NCI-H345 (cell line): Measurements from ENCODE around the gene KCNK1.
"Not testable (repeated sequence)": the region's sequence is repeated elsewhere in the genome, so short reads cannot be mapped to it uniquely, and the experiment has no call there.

Experiments used
- DNase-seq: peaks from one replicate; lab custom pipeline; 2025; lab: John Stamatoyannopoulos, UW

Gene KCNK1

GRCh38 chr1:233607252-233608119 is 6.4 kb upstream of the KCNK1 start:
- no peak for DNase-seq

GRCh38 chr1:233608988-233609387 is 4.9 kb upstream of the KCNK1 start:
- DNase-seq, result no peak

GRCh38 chr1:233609926-233610325 is 4.0 kb upstream of the KCNK1 start:
- DNase-seq, result no peak

GRCh38 chr1:233610628-233611027 is 3.3 kb upstream of the KCNK1 start:
- no peak for DNase-seq

- DNase-seq, result not testable (repeated sequence)
Observed at GRCh38 chr1:233611363-233611762, 2.5 kb upstream of the KCNK1 start.

- peak; percentile 28 for DNase-seq
Observed at GRCh38 chr1:233614173-233614742, 352 bp downstream of the KCNK1 start.

GRCh38 chr1:233614743-233615521 is 1.0 kb downstream of the KCNK1 start:
- DNase-seq, result no peak

- no peak for DNase-seq
Observed at GRCh38 chr1:233615571-233615970, 1.7 kb downstream of the KCNK1 start.

GRCh38 chr1:233617025-233617424 is 3.1 kb downstream of the KCNK1 start:
- DNase-seq, result no peak

GRCh38 chr1:233619414-233619813 is 5.5 kb downstream of the KCNK1 start:
- not testable (repeated sequence) for DNase-seq

- no peak for DNase-seq
Observed at GRCh38 chr1:233620065-233620464, 6.2 kb downstream of the KCNK1 start.

- peak; percentile 3 for DNase-seq
Observed at GRCh38 chr1:233621923-233622322, 8.0 kb downstream of the KCNK1 start.

GRCh38 chr1:233624289-233624688 is 10.4 kb downstream of the KCNK1 start:
- DNase-seq, result no peak

GRCh38 chr1:233625087-233625486 is 11.2 kb downstream of the KCNK1 start:
- DNase-seq, result no peak

GRCh38 chr1:233625510-233625981 is 11.6 kb downstream of the KCNK1 start:
- DNase-seq, result no peak

GRCh38 chr1:233627376-233627775 is 13.5 kb downstream of the KCNK1 start:
- DNase-seq, result no peak

GRCh38 chr1:233627823-233628222 is 13.9 kb downstream of the KCNK1 start:
- no peak for DNase-seq

GRCh38 chr1:233629305-233629935 is 15.5 kb downstream of the KCNK1 start:
- no peak for DNase-seq

GRCh38 chr1:233631810-233632405 is 18.0 kb downstream of the KCNK1 start:
- no peak for DNase-seq

- DNase-seq, result no peak
Observed at GRCh38 chr1:233632436-233632835, 18.5 kb downstream of the KCNK1 start.

GRCh38 chr1:233635765-233636502 is 22.0 kb downstream of the KCNK1 start:
- DNase-seq, result no peak
